Measurements from ENCODE around the gene MPPED2.

DNA sequence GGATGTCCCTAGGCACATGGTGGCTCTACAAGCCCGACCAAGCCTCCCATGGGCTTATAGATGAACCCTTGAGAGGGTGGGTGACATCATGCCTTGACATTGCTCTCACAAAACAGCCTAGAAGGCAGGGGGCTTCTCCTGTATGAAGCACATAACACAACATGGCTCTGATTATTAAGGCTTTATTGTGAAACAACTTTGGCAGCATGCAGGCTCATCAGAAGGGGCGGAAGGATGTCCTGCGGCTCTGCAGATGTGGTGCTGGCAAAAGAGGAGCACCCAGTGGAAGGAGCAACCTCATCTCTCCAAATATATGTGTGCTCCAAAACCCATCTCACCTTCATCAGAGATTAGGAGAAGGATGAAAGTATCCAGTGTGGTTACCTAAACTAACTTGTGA, 100.4 kb downstream of the MPPED2 start:
- TF ChIP-seq, protein P1, sequence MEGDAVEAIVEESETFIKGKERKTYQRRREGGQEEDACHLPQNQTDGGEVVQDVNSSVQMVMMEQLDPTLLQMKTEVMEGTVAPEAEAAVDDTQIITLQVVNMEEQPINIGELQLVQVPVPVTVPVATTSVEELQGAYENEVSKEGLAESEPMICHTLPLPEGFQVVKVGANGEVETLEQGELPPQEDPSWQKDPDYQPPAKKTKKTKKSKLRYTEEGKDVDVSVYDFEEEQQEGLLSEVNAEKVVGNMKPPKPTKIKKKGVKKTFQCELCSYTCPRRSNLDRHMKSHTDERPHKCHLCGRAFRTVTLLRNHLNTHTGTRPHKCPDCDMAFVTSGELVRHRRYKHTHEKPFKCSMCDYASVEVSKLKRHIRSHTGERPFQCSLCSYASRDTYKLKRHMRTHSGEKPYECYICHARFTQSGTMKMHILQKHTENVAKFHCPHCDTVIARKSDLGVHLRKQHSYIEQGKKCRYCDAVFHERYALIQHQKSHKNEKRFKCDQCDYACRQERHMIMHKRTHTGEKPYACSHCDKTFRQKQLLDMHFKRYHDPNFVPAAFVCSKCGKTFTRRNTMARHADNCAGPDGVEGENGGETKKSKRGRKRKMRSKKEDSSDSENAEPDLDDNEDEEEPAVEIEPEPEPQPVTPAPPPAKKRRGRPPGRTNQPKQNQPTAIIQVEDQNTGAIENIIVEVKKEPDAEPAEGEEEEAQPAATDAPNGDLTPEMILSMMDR (IDR thresholded peaks at IDR 0.05), result no peak
- no peak for TF ChIP-seq POLR2A (IDR thresholded peaks at IDR 0.05)
